K562 (cell line): ENCODE data around the gene ELOVL1.
A peak's percentile ranks its signal among the peaks of the same experiment; 100 is the strongest.

Experiments used
- BRD4 ChIP-seq: fragments of 200-600 bp; sonication (generic); IDR thresholded peaks from 2 replicates; pipeline ENCODE4 v1.6.1; 2017; ENCODE audit warnings: inconsistent platforms
- CBX1 ChIP-seq: sonication (generic); IDR thresholded peaks from 2 replicates; pipeline ENCODE4 v1.6.1; 2016; ENCODE audit warnings: antibody characterized with exemption, low read depth, mild to moderate bottlenecking
- FOXP4 ChIP-seq: sonication (generic); formaldehyde crosslinking; IDR thresholded peaks from 2 replicates; pipeline ENCODE4 v1.8.0; 2022; ENCODE audit warnings: mild to moderate bottlenecking, missing genetic modification reagents, borderline replicate concordance
- GABPA ChIP-seq: fragments of 200-800 bp; sonication (Bioruptor generic); conservative IDR thresholded peaks from 2 replicates; pipeline ENCODE4 v1.6.1; 2016; ENCODE audit warnings: low read depth, missing genetic modification characterization, missing compliant biosample characterization
- KDM1A ChIP-seq, 2 experiments: fragments of 450-650 bp; IDR thresholded peaks; 2 replicates each; pipeline ENCODE4 v1.6.1; 2016; ENCODE audit warnings: mild to moderate bottlenecking in 2 of 2
- PHF8 ChIP-seq: fragments of 200-600 bp; sonication (generic); IDR thresholded peaks from 2 replicates; pipeline ENCODE4 v1.6.1; 2012; ENCODE audit warnings: mixed run types, mild to moderate bottlenecking, inconsistent platforms, low read length, moderate library complexity, borderline replicate concordance
- SMAD2 ChIP-seq: fragments of 150-350 bp; IDR thresholded peaks from 2 replicates; pipeline ENCODE4 v1.6.1; 2014; ENCODE audit warnings: low read depth, mild to moderate bottlenecking, low read length
- ZNF146 ChIP-seq: IDR thresholded peaks from one replicate; pipeline ENCODE4 v1.6.1; 2018; ENCODE audit warnings: missing compliant biosample characterization; ENCODE audit not compliant: unreplicated experiment
- ZNF699 ChIP-seq: fragments of 250-450 bp; sonication (Bioruptor Pico); IDR thresholded peaks from 2 replicates; pipeline ENCODE4 v1.8.0; 2021; ENCODE audit warnings: mild to moderate bottlenecking, moderate library complexity; ENCODE audit not compliant: insufficient replicate concordance
- TF ChIP-seq, protein P1 (sequence below): fragments of 250-450 bp; sonication (Bioruptor Pico); IDR thresholded peaks from 2 replicates; pipeline ENCODE4 v1.5.0; 2020; ENCODE audit warnings: mild to moderate bottlenecking
- TF ChIP-seq, protein P2 (sequence below), 3 experiments: IDR thresholded peaks in 2 of 3; conservative IDR thresholded peaks in 1 of 3; 2 replicates each; pipeline ENCODE4 v1.5.1; 2011 to 2012; ENCODE audit warnings: low read length in 3 of 3, mild to moderate bottlenecking in 3 of 3, control low read depth in 2 of 3, improper control_type of control experiment in 1 of 3, inconsistent platforms in 1 of 3, low read depth in 1 of 3, mixed read lengths in 1 of 3, moderate library complexity in 1 of 3; ENCODE audit not compliant: insufficient read depth in 2 of 3

DNA sequence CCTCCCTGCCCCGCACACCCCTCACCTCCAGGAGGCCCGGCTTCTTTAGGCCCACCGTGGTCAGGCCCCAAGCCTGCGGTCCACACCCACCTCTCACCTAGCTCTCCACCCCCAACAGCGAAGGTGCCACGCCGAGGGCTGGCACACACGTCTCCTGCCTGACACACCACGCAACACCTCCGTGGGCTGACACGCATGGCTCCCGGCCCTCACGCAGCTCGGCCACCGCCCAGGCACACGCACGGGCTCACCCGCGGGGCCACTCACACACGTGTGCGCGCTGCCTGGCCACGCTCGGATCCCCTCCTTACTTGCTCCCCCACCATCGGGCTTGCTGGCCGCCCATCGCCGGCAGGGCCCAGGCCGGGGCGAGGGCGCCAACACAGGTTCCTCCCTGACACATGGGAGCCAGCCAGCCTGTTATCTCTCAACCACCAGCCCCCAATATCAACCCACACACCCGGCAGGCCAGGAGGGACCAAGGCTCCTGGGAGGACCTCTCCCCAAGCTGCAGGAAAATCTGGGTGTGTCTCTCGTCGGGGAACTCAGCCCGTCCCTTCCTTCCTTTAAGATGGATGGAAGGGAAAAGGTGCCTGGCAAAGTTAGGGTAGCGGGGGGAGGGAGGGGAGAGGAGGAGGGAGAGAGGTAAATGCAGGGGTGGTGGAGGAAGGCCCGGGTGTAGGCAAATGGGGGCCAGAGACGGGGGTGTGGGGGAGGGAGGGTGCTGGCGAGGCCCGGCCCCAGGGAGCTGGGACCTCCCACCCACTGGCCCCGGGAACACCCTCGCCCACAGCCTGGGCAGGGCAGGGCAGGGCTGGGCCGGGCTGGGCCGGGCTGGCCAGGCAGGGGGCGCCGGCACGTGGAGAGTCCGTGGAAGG, 546 bp downstream of the ELOVL1 start:
- no peak for TF ChIP-seq GABPA (tag)
- TF ChIP-seq ZNF146, result peak; percentile 32
- TF ChIP-seq CBX1, result 0 out of 2 replicates have a peak, but pooled peaks have one; percentile 12
- TF ChIP-seq, protein P1, sequence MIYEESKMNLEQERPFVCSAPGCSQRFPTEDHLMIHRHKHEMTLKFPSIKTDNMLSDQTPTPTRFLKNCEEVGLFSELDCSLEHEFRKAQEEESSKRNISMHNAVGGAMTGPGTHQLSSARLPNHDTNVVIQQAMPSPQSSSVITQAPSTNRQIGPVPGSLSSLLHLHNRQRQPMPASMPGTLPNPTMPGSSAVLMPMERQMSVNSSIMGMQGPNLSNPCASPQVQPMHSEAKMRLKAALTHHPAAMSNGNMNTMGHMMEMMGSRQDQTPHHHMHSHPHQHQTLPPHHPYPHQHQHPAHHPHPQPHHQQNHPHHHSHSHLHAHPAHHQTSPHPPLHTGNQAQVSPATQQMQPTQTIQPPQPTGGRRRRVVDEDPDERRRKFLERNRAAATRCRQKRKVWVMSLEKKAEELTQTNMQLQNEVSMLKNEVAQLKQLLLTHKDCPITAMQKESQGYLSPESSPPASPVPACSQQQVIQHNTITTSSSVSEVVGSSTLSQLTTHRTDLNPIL (CRISPR knock-in tag), result no peak
- TF ChIP-seq ZNF699 (CRISPR knock-in tag), result no peak
- TF ChIP-seq BRD4, result no peak
- no peak for TF ChIP-seq PHF8
- TF ChIP-seq SMAD2, result no peak
- no peak; the same call in 1 of the 2 replicates for TF ChIP-seq FOXP4 (CRISPR knock-in tag)
- TF ChIP-seq, protein P2, sequence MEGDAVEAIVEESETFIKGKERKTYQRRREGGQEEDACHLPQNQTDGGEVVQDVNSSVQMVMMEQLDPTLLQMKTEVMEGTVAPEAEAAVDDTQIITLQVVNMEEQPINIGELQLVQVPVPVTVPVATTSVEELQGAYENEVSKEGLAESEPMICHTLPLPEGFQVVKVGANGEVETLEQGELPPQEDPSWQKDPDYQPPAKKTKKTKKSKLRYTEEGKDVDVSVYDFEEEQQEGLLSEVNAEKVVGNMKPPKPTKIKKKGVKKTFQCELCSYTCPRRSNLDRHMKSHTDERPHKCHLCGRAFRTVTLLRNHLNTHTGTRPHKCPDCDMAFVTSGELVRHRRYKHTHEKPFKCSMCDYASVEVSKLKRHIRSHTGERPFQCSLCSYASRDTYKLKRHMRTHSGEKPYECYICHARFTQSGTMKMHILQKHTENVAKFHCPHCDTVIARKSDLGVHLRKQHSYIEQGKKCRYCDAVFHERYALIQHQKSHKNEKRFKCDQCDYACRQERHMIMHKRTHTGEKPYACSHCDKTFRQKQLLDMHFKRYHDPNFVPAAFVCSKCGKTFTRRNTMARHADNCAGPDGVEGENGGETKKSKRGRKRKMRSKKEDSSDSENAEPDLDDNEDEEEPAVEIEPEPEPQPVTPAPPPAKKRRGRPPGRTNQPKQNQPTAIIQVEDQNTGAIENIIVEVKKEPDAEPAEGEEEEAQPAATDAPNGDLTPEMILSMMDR (IDR thresholded peaks at IDR 0.05 in 2 of 3, conservative IDR thresholded peaks at IDR 0.05 in 1 of 3; ENCODE audit: insufficient read depth in 2 of 3, low read depth in 1 of 3, low read length in 3 of 3), result no peak
- TF ChIP-seq KDM1A (IDR thresholded peaks at IDR 0.05), result peak; percentile 74
